ENCODE measurements around the gene CPSF4.
"Not testable (repeated sequence)": the region's sequence is repeated elsewhere in the genome, so short reads cannot be mapped to it uniquely, and the experiment has no call there.

Gene CPSF4

GRCh38 chr7:99409806-99410205 is 28.9 kb upstream of the CPSF4 start:
- H3K27ac ChIP-seq: peak overlapping the region; percentile 100

GRCh38 chr7:99410635-99411034 is 28.1 kb upstream of the CPSF4 start:
- peaks cover 66% of the 10 kb centered on the region for H3K36me3 ChIP-seq
- H3K27me3 ChIP-seq (ENCODE audit: insufficient read depth, low read depth, severe bottlenecking): no peaks in the 10 kb centered on the region
- H3K27ac ChIP-seq: no peak overlapping the region
- no peaks in the 10 kb centered on the region for H3K9me3 ChIP-seq (ENCODE audit: severe bottlenecking)
- DNase-seq: no peak
- no peak for TF ChIP-seq CTCF (IDR thresholded peaks at IDR 0.05; ENCODE audit: low read depth, low read length)
- no peak overlapping the region for H3K4me3 ChIP-seq (ENCODE audit: low read depth, low read length)

More at GRCh38 chr7:99409806-99410205, 28.9 kb upstream of the CPSF4 start:
- DNase-seq: no peak
- no peak for TF ChIP-seq CTCF (IDR thresholded peaks at IDR 0.05; ENCODE audit: low read depth, low read length)
- Histone ChIP-seq H3K4me3 (ENCODE audit: low read depth, low read length) (peak overlapping the region; percentile 96), H3K9me3 (ENCODE audit: severe bottlenecking) (no peaks in the 10 kb centered on the region), H3K36me3 (peaks cover 65% of the 10 kb centered on the region), H3K27me3 (ENCODE audit: insufficient read depth, low read depth, severe bottlenecking) (no peaks in the 10 kb centered on the region)

- TF ChIP-seq CTCF (IDR thresholded peaks at IDR 0.05; ENCODE audit: low read depth, low read length): peak; percentile 68
- H3K27ac ChIP-seq; H3K9me3 ChIP-seq (ENCODE audit: severe bottlenecking); H3K4me3 ChIP-seq (ENCODE audit: low read depth, low read length); H3K27me3 ChIP-seq (ENCODE audit: insufficient read depth, low read depth, severe bottlenecking): not testable (repeated sequence)
- H3K36me3 ChIP-seq: peaks cover 92% of the 10 kb centered on the region
- DNase-seq: peak; percentile 71
These were observed 23.1 kb upstream of the CPSF4 start for GRCh38 chr7:99415513-99416127.

- Histone ChIP-seq H3K36me3 (peaks cover 85% of the 10 kb centered on the region), H3K4me3 (ENCODE audit: low read depth, low read length) (no peak overlapping the region), H3K9me3 (ENCODE audit: severe bottlenecking) (no peaks in the 10 kb centered on the region), H3K27me3 (ENCODE audit: insufficient read depth, low read depth, severe bottlenecking) (no peaks in the 10 kb centered on the region), H3K27ac (no peak overlapping the region)
- no peak for TF ChIP-seq CTCF (IDR thresholded peaks at IDR 0.05; ENCODE audit: low read depth, low read length)
- no peak for DNase-seq
These were observed 20.5 kb upstream of the CPSF4 start for GRCh38 chr7:99418260-99418659.

GRCh38 chr7:99419323-99420021 is 19.3 kb upstream of the CPSF4 start:
- H3K9me3 ChIP-seq (ENCODE audit: severe bottlenecking): no peaks in the 10 kb centered on the region
- no peak for DNase-seq
- no peak for TF ChIP-seq CTCF (IDR thresholded peaks at IDR 0.05; ENCODE audit: low read depth, low read length)
- H3K36me3 ChIP-seq: peaks cover 85% of the 10 kb centered on the region
- no peak overlapping the region for H3K27ac ChIP-seq
- no peak overlapping the region for H3K4me3 ChIP-seq (ENCODE audit: low read depth, low read length)
- no peaks in the 10 kb centered on the region for H3K27me3 ChIP-seq (ENCODE audit: insufficient read depth, low read depth, severe bottlenecking)

All from WERI-Rb-1 (cell line).